ENCODE measurements around the gene SEPTIN2.
"Not testable (repeated sequence)": the region's sequence is repeated elsewhere in the genome, so short reads cannot be mapped to it uniquely, and the experiment has no call there.

Gene SEPTIN2

DNA sequence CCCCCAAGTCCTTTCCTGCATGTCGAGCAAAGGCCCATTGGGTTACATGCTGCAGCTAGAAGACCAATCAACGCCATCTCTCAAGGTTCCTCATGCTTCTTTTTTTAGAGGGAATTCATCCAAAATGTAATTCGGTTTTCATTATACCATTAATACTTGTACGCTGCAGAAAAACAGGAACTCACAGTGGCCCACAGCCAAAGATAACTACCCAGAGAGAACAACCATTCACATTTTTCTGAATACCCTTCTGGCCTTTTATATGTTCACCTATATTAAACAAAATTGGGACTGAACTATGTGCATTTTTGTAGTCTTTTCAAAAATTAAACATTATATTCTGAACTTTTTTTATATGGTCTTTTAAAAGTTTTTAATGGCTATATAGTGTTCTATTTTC, 66.1 kb downstream of the SEPTIN2 start:
- no peak for DNase-seq (ENCODE audit: low read depth in 2 of 2)

DNA sequence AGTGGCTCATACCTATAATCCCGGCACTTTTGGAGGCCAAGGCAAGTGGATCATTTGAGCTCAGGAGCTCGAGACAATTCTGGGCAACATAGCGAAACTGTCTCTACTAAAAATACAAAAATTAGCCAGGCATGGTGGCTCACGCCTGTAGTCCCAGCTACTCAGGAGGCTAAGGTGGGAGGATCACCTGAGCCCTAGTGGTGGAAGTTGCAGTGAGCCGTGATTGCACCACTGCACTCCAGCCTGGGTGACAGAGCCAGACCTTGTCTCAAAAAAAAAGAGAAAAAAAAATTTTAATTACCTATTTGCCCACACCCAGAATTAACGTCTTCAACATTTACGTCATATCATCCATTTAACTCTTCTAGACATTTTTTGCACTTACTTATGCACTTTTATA, 69.7 kb downstream of the SEPTIN2 start:
- DNase-seq (ENCODE audit: low read depth in 2 of 2), result not testable (repeated sequence)

DNA sequence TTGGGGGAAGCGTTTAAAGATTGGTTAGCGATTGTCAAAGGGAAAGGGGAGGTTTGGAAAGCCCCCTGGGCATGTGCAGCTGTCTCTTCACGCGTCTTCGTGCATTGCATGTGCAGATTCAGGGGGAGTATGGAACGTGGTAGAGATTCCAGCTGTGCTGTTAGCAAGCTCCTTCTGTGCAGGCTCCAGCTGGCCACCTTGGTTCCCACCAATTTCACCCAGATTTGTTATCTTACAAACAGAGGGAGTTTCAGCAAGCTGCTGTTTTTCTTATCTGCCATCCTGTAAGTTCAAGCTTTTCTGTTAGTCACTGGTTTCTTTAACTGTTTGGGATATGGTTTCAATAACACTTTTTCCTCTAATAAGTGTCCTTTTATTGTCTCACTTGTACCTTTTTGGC, 70.8 kb downstream of the SEPTIN2 start:
- no peak for DNase-seq (ENCODE audit: low read depth in 2 of 2)

DNA sequence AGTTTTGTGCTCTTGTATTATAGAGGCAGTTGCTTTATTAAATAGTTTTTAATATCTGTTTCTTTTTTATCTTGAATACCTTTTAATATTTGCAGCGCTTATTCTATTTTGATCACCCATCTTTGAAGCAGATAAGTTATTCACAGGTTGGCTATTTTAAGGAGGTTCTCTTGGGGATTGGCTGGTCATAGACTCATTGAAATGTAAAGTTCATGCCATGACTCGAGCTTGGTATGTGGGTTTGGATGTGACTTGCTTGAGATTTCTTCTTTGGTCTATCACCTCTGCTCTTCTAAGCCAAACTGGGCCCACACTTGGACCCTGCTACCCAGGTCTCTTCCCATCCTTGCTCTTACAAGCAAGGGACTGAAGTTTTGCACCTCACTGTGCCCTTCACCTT, 74.0 kb downstream of the SEPTIN2 start:
- DNase-seq (ENCODE audit: low read depth in 2 of 2), result no peak

DNA sequence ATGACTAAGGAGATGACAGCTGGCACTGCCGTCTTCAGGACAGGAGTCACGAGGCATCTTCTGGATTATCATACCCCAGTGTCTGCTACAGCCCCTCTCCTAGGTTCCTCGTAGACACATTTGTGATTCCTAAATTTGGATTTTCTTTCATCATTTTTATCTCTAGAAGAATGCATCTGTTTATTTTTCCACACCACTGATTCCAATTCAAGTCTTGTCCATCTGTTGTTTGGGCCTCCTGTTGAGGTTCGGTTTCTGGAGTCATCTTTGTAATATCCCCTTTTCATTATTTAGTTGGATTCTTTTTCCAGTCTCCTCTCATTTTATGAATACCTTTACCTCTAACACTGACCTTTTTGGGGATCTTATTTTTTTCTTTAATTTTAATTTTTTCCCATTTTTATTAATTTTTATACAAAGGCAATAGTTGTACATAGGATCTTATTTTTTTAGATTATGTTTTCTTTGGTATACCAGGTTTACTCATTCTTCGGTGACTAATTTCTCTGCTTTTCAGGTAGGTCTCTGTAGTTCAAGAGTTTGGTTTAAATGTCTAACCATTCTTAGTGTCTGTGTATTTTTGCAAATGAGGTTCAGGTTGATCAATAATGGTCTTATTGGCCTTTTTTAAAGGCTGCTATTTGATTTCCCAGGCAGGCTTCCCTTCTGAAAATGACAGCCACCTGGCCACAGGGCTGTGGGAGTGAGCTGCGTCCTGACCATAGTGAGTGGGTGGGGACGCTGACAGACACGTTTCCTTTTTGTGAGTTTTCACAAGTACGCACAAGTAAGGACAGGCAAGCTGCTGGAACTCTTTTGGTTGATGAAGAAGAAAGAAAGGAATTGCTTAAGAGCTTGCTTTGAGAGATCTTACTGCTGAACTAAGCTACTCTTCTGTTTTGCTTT, 74.8 kb downstream of the SEPTIN2 start:
- peak in 1 of 2 experiments; percentile 4 for DNase-seq (ENCODE audit: low read depth in 2 of 2)

DNA sequence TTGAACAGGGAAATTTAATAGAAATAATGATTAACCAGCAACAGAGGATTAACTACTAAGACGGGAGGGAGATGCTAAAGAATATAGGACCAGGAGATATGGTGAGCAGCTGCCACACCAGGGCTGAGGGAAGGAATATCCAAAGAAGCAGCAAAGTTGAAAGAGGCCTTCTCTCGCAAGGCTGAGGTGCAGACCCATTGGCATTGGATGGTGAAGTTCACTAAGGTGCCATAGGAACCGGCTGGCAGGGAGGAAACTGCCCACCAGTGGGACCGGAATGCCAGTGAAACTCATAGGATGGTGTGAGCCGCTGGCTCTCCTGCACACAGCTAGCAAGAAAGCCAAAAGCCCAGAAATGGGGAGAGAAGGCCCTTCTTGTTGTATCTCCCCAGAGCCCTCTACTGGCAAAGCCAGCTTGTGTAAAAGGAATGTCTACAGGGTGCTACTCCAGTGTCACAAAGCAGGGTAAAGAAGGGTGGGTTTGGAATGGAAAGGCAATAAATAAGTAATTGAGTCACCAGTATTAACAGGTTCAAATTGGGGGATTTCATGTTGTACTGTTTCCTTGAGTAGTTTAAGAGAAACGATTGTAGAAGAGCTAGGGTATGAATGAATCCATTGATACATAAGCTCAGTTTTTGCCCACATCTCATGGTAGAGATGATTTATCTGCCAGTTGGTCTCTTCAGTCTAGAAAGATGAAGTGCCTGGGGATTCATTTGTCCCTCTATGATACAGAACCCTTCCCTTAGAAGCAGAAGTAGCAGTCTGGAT, 76.4 kb downstream of the SEPTIN2 start:
- DNase-seq (ENCODE audit: low read depth in 2 of 2), result no peak

DNA sequence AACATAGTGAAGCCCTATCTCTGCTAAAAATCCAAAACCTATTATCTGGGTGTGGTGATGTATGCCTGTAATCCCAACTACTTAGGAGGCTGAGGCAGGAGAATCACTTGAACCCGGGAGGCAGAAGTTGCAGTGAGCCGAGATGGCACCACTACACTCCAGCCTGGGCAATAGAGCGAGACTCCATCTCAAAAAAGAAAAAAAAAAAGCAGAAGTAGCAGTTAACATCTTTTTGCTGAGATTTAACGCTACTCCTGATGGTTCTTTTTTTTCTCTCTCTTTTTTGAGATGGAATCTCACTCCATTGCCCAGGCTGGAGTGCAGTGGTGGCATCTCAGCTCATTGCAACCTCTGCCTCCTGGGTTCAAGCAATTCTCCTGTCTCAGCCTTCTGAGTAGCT, 77.0 kb downstream of the SEPTIN2 start:
- not testable (repeated sequence) for DNase-seq (ENCODE audit: low read depth in 2 of 2)

DNA sequence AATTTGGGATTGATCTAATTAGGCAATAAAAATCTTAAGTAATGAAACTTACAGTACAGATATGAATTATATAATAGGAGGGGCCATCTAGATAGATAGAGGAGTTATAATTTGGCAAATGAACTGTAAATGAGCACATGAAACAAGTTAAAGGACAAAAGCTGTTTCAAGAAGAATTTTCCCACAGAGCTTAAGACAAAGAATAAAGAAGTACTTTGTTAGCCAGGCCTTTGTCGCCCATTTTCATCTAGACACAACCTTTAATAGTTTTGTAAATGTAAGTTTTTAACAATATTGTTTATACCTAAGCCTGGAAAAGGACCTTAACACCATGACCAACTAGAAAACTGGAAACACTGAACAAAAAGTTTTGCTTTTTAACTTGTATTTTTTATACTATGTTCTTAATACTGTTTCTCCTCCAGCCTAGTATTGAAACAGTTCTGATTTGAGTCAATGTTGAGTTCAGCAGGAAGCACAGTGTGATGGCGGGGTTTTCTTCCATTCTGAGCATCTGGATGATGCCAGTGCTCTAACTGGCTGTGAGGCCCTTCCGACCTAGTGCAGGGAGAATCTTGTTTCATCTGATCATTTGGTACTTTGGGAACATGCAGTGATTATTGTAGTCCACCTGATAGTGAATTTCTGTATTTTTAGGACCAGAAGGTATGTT, 77.9 kb downstream of the SEPTIN2 start:
- DNase-seq (ENCODE audit: low read depth in 2 of 2), result no peak

DNA sequence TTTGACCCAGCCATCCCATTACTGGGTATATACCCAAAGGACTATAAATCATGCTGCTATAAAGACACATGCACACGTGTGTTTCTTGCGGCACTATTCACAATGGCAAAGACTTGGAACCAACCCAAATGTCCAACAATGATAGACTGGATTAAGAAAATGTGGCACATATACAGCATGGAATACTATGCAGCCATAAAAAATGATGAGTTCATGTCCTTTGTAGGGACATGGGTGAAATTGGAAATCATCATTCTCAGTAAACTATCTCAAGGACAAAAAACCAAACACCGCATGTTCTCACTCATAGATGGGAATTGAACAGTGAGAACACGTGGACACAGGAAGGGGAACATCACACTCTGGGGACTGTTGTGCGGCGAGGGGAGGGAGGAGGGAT, 81.1 kb downstream of the SEPTIN2 start:
- not testable (repeated sequence) for DNase-seq (ENCODE audit: low read depth in 2 of 2)

DNA sequence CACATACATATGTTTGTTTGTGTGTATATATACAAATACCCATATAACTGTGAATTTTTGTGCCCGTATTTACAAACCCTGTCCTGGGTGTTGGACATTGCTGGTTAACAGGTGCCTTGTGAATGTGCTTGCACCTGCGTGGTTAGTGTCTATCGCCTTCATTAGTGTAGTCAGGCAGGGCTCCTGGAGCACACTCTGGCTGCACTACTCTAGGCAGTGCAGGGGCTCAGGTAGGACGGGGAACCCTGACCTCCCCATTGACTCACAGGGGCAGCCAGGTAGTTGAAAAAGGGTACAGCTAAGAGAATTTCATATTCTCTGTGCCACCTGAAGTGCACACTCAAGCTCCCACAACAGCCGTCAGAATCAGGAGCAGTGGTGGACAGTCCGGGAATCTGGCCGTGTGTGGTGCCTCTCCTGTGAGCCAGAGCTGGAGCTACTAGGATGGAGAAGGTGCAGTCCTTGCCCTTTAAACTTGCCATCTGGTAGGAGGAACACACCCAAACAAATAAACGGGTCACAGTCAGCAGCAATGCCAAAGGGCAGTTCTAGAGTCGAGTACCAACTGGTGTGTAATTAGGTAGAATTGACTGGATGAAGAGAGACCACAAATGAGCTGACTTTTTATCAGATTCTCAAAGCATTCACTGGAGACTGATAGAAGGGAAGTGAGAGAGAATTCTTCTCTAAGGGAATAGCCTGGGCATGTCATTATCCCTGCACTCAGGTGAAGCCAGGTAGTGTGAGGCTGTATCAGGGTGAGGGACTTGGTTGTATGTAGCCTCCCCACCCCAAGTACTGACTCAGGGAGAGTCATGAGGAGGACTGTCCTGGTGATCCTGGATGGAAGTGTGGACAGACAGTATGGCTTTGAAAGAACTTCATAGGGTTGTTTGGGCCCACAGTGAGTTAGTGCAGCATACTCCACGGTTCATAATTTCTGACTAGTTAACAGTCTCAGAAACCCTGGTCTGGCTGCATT, 84.5 kb downstream of the SEPTIN2 start:
- DNase-seq (ENCODE audit: low read depth in 2 of 2), result no peak
